Left forelimb (tissue), 1 donor: Measurements from ENCODE around the gene ELMO1.

Experiments used
- DNase-seq: peaks from one replicate; pipeline ENCODE4 v3.0.0-alpha.2; 2018; ENCODE audit warnings: low spot score

ELMO1 gene

DNA sequence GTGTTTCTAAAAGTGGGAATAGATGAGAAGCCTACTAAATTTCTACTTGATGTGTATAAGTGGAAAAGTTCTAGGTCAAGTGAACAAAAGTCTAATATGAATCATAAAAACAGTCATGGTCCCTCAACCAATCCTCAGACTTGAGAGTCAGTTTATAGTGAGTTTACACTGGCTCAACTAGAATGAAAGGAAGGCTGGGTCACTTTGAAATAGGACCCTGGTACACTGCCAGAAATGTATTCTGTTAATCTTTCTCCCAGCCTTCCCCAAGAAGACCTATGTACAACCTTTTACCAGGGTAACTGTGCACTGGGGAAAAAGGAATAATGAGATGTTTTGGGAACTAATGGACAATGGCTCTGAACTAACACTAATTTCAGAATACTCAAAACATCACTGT, 17.3 kb downstream of the ELMO1 start:
- DNase-seq, result no peak

DNA sequence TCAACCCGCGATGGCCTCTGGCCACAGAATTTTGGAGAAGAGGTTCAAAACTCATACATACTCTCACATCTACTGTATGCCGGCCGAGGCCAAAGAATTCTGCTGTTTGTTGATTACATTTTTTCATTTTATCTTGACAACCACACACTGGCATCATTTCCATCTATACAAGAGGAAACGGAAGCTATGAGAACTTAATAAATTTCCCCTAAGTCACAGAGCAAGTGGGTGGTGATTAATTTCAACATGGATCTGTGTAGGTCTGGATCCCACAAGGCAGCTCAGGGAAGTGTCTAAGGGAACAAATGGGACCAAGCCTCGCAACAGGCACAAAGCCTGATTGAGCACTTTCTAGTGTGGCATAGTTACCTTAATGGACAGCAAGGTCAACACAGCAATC, 18.0 kb downstream of the ELMO1 start:
- no peak for DNase-seq

DNA sequence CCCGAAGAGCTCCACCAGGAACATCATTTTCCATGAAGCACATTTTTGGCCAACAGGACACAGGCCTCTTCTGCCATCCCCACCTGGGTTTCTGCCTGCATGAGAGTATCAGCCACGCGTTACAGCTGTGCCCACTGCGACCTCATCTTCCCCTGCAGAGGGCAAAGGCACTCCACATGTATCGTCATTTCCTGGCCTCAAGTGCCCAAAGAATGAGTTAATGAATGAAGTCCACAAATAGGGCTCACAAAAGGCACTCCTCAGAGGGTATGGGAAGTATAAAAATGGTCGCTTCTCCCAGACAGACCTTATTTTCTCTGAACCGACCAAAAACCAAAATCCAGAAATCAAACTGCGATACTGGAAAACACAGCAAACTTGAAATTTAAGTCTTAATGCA, 18.5 kb downstream of the ELMO1 start:
- no peak for DNase-seq

DNA sequence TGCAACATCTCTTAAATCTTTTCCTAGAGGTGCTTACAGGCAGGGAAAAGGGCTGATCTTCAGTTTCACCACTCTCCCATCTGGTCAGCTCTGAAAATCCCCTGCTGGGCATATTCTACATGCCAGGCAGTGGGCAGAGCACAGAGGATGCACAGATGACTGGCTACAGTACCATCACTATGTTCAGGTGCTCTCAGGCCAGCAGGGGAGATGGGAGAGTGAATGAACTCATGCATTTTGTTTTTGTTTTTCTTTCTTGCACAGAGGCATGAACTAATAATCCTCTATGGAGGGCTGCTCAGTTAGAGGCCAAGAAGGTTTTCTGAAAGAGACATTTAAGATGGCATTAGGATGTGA, 19.3 kb downstream of the ELMO1 start:
- no peak for DNase-seq

DNA sequence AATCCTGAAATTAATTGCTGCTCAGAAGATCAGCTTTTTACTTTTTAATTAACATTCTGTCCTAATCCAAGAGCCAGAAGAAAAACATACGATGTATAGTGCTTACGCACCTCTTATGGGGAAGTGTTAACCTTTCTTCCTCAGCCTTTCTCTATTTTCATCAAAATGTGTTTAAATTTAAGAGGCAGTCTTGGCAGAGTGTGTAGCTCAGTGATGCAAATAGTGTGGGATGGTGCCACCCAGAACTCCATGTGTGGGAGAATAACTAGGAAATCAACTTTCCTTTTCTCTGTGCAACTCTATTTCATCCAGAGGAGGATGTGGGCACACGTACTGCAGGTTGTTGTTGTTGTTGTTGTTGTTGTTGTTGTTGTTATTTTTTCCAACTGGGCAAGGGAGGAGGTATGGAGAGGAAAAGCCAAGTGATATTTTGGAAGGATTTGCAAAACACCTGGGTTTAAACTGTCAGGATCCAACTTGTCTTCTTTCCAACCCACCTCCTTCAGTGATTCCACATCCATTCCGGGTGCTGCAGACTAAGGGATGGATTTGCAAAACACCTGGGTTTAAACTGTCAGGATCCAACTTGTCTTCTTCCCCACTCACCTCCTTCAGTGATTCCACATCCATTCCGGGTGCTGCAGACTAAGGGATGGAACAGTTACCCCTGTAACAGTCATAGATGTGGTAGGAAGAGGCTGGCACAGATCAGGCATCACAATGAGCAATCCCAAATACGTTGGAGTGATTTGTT, 19.8 kb downstream of the ELMO1 start:
- DNase-seq, result no peak

DNA sequence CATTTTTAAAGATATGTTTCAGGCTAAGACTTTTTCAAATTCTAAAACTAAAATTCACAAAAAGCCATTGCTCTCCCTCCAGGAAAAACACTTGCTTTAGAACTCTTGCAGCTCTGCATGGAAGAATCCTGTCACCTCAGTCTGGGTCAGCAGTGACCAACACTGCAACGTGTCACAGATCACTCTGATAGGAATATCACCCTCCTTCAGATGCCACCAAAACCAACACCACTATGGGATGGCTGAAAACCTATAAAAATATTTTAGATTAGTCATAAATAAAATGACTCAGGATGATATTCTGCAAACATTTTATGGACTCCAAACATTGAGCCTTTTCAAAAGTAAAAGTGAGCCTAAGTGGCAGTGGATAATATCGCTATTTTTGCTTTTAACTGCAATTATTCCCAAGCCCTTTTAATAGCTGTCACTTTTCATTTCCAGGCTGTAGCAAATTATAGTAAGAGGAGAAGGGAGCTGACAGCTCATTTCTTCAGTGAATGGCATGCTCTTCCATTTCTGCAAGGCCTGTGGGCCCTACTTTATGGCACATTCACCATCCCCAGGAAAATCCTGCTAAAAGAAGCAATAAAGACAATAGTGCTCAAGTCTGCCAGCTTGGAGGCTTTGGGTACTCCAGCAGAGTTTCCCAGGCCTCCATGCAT, 21.3 kb downstream of the ELMO1 start:
- no peak for DNase-seq

DNA sequence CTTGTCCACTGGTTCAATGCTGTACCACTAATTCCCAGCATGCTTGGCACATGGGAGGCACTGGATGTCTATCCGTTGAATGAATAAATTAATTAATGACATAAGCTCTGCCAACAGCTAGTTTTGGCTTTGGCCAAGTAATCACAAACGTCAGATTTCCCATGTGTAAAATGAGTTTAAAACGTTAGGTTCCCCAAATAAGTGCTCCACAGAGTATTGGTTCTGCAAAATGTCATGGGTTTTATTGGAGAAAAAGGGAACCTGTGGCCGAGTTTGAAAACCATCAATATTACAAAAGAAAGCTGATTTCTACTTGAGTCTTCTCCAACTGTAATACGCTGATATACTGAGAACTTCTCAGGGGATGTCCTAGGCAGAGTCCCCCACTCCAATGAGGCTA, 23.2 kb downstream of the ELMO1 start:
- no peak for DNase-seq

DNA sequence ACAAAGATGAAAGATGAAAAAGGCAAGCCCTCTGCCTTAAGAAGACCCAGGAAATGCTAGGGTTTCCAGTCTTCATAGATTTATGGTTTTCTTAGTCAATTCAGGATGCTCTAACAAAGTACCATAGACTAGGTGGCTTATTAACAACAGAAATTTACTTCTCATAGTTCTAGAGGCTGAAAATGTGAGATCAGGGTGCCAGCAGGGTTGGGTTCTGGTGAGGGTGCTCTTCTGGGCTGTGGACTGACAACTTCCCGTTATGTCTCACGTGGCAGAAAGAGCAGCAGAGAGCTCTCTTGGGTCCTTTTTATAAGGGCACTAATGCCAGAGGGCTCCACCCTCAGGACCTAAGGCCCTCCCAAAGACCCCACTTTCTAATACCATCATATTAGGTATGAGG, 23.7 kb downstream of the ELMO1 start:
- no peak for DNase-seq

DNA sequence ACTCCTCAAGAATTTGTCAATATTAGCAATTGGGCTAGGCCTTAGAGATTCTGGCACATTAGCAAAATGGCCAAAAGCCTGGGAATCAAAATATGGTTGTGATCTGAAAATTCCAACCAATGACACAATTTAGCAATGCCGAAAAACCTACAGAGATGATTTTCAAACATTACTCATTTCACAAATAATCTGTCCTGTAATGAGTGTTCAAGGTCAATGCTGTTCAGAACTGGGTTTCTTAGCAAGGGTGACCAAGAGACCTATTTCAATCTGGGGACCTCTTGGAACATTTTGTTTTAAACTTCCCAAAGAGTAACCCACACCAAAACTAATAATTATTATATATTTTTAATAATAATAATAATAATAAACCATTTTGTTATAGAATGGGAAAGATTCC, 24.1 kb downstream of the ELMO1 start:
- no peak for DNase-seq

DNA sequence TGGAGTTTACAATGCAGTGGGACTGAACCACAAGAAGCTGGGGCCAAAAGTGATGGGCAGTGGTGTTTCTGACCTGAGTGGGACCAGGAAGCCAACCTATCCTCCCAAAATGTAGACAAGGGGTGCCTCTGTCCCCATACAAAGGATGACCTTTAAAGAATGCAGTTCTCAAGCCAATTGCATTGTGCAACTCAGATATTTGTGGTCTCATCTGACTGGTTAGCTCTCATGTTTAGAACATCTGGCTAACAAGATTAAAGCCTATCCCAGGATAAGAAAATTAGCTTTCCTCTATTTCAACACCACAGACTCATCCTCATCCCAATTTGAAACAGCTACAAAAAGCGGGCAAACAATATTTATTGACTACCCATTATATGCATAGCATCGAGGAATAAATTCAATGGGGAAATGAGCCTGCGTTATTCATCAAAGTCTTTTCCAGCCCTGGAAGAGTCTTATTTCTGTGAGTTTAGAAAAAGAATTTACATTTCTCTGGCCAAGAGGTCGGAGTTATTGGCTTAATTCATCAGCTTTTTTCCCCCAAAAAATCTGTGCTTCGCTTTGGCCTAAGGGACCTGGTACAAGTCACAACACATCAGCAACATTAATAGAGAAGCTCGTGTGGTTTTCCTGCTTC, 26.7 kb downstream of the ELMO1 start:
- no peak for DNase-seq

DNA sequence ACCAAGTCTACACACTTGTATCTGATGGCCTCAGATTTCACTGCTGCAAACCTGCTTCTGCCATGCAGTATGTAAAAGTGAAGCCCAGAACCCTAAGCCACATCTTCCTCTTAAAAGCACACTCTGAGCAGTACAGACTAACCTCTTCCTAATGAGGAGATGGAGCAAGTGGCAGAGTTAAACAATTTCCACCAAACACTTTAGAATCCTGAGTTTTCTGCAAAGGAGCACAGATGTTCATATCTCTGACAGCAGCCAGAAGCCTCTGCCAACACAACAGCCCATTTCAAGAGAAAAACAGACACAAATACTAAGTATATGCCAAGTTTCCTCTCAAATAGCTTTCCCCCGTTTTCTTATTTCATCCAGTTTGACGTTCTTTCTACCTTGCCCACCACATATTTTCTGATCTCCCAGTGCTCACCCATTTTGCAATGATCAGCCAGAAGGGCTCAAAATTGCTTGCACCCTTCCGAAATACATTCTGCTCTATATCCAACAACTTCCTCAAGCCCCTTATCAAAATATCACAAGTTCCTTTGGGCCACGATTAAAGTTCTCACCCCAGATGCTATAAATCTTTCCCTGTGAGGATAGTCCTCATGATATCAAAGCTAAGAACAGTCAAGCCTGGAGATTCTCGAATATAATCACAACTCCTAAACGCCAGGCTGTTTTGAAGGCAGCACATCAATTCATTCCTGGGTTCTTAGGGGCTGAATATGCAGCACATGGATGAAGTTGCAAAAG, 27.5 kb downstream of the ELMO1 start:
- no peak for DNase-seq

DNA sequence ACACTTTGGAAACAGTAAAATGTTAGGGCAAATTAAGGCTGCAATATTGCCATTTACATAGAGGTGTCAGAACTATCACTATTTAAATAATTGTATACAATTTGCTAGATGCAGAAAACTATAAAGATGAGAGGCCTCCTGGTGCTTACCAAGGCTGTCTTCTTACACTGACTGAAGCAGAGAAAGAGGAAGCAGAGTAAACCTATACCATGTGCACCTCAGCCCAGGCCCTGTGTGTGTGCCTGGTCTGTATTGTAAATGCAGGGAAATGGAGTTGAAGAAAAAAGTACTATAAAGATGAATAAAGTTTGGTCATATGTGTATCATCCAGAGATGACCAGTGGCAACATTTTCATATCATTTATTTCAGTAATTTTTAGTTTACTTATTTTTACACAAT, 29.2 kb downstream of the ELMO1 start:
- no peak for DNase-seq

DNA sequence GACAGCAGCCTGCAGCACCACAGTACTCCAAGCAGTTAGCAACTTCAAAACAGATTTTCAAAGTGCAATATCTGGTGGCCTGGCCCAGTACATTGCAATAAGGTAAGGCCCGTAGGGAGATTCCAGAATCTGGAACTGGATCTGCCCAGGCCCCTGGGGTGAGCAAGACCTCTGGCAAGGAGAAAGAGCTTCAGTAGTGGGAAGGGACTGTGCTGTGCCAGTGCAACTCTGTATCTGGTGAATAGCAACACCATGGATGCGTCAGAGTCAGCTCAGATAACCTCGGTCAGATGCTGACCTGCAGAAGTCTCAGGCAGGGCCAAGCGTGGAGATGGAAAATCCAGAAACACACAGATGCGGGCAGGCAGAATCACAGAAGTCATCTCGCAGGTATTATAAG, 30.3 kb downstream of the ELMO1 start:
- no peak for DNase-seq

DNA sequence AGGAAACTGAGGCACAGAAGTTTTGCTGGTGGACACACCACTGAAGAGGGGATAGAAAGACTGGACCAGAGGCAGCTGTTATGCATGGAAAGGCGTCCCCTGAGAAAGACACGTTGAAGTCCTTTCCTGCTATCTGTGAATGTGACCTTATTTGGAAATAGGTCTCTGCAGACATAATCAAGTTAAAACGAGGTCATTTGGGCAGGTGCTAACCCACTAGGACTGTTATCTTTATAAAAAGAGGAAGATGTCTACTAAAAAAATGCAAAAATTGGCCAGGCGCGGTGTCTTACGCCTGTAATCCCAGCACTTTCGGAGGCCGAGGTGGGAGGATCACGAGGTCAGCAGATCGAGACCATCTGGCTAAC, 31.6 kb downstream of the ELMO1 start:
- no peak for DNase-seq

DNA sequence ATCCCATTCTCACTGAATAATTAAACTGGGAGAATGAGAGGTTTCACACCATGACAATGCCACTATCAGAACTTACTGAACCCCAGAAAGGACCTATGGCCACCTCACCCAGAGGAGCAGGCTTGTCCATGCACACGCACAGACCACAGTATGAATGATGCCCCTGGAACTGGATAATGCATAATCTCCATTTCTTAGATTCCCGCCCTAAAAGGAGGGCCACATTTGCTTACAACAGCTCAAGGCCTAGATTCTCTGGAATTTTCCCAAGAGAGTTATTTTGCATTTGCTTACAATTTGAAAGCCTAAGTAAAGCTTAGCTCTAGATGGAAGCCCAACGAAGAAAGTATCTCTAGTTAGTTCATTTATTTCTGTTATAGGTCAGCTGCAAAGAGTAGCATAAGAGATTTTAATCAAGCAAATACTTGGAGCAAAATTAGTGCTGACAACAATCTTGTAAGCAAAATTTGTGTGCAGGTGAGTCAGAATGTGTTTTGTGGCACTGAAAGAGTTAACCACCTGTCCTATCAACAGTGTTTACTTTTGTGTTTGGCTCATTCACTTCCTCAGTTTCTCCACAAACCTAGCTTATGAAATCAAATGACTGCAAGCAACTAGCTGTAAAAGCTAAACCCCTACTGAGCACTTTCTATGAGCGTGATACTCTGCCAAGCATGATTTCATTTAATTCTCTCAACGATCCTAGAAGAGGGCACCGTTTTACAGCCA, 32.1 kb downstream of the ELMO1 start:
- DNase-seq, result no peak

DNA sequence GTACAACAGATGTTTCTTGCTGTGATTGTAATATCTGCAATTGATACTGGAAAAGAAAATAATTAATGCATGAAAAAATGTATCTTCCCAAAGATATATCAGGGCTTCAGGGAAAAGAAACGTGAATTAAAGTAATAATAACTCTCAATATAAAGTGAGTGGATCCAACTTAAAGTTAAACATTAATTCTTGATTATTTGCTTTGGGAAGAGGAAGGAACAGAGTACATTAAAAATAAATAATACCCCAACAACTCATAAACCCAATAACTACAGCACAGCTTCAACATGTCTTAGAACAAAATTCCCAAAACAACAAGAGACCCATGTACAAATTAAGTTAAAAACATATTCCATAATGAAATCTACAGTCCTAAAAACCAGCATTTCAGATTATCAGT, 33.0 kb downstream of the ELMO1 start:
- no peak for DNase-seq

DNA sequence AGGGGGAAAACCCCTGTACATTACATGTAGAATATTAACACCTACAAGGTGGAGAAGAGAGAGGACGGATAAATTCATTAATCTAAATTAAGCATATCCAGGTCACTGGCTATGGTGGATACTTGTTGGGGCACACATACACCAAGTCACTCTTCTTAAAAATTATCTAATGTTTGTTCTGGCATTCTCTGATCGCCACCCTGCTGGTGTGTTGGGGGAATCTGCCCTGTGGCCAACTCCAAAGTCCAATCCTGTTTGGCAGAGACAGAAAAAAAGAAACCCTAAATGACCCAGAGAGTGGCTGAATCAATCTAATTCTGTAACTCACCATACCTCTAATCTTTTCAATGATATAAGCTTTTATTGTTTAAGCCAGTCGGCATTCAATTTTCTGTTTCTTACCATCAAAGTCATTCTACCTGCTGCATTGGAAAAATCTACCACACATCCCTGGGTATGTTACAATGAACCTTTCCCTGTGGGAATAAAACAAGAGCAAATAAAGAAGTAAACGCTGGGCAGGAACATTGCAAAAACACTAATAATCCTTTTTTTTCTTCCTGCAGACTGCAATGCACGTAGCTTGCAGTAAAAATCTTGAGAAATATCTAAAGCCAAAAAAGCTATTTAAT, 34.2 kb downstream of the ELMO1 start:
- DNase-seq, result no peak

DNA sequence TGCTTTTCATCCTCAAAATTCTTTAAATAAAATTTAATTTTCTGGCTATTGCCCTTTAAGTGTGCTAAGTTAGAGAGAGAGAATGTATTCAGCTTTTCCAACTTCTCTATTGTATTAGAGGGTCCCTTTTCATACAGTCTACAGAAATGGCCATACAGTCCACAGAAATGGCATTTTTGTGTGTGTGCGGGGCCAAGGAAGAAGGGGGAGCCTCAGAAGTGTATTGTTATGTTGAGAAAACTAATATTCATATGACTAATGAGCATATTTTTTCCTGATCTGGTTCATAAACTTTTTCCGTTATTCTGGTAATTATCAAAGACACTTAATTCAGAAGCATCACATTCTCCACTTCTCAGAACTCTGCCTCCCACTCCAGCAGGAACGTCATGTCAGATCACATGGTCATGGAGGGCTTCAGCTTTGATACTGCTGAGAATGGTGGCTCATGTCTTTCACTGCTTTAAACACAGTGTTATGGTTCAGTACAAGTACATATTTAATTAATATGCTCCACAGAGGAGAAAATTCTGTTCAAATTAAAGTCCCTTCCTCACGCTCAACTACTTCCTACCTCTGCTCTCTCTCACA, 37.1 kb downstream of the ELMO1 start:
- DNase-seq, result no peak

DNA sequence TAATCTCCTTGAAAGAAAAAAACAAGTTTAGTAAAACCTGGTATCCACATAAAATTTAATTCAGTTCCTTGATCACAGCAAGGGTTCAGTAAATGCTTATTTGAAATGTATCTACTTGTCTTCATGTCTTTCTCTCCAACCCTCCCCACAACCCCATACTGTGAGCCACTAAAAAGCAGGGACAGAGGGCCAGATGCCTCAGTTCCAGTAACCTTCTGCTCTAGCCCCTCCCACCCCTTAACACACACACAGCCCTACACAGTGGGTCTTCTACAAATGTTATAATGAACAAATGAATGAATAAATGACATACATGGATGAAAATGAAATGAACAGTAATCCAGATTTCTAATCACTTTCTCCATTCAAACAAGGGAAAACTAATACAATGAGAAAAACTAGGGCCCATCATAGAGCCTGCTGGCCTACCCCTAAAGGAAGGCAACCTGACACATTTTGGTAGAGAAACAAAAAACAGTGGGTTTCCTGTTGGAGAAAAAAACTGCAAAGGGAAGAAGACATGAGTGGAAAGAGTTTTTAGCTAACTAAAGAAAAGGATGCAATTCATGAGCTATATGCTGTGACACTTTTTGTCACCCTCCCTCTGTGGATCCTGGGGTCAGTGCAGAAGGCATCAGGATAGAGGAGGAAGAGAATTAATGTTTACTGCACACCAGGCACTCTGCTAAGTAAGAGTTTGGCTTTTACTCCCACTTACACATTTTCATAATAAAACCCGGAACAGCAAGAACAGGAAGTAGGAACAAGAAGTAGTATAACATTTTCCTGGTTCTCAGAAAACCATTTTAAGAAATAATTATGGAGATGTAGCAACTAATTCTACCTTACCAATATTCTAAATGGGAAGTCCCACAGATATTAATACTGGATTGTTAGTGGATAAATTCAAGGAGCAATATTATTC, 38.1 kb downstream of the ELMO1 start:
- no peak for DNase-seq

DNA sequence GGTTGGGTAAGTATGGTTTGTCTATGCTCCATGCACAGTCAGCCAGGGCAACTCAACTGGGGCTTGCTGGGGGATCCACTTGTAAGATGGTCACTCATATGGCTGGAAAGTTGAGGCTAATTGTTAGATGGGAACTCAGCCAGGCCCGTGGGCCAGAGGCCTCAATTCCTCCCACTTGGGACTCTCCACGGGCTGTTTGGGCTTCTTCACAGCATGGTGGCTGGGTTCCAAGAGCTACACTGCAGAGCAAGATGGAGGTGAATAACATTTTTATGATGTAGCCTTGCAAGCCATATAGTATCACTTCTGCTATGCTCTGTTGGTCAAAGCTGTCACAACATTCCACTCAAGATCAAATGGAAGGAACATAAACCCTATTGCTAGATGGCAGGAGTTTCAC, 39.2 kb downstream of the ELMO1 start:
- DNase-seq, result no peak
